Parathyroid adenoma (tissue), 2 donors: ENCODE results near the gene G6PD.
"Not testable (repeated sequence)": the region's sequence is repeated elsewhere in the genome, so short reads cannot be mapped to it uniquely, and the experiment has no call there.

Experiments used
- H2AFZ ChIP-seq: fragments of 300-600 bp; sonication (generic); one replicate; pipeline ENCODE4 v1.7.0; 2017; ENCODE audit warnings: antibody characterized with exemption, mild to moderate bottlenecking
- H3K27ac ChIP-seq: fragments of 300-600 bp; sonication (generic); one replicate; pipeline ENCODE4 v1.7.0; 2017
- H3K27me3 ChIP-seq: fragments of 300-600 bp; sonication (generic); one replicate; pipeline ENCODE4 v1.7.0; 2017; ENCODE audit warnings: low read length; ENCODE audit not compliant: control insufficient read depth, insufficient read depth
- H3K36me3 ChIP-seq: fragments of 300-600 bp; sonication (generic); one replicate; pipeline ENCODE4 v1.7.0; 2017; ENCODE audit warnings: low read length; ENCODE audit not compliant: control insufficient read depth, insufficient read depth
- H3K4me1 ChIP-seq: fragments of 300-600 bp; sonication (generic); one replicate; pipeline ENCODE4 v1.7.0; 2017; ENCODE audit warnings: control low read depth
- H3K4me2 ChIP-seq: fragments of 300-600 bp; sonication (generic); one replicate; pipeline ENCODE4 v1.7.0; 2017; ENCODE audit warnings: low read length
- H3K4me3 ChIP-seq: fragments of 300-600 bp; sonication (generic); one replicate; pipeline ENCODE4 v1.7.0; 2017; ENCODE audit warnings: low read depth, low read length
- H3K79me2 ChIP-seq: fragments of 300-600 bp; sonication (generic); one replicate; pipeline ENCODE4 v1.7.0; 2017; ENCODE audit warnings: control low read depth
- H3K9ac ChIP-seq: fragments of 300-600 bp; sonication (generic); one replicate; pipeline ENCODE4 v1.7.0; 2017; ENCODE audit warnings: mild to moderate bottlenecking
- H3K9me3 ChIP-seq: fragments of 300-600 bp; sonication (generic); one replicate; pipeline ENCODE4 v1.7.0; 2017; ENCODE audit warnings: low read length; ENCODE audit not compliant: control insufficient read depth
- TF ChIP-seq, protein P1 (sequence below): fragments of 300-600 bp; sonication (generic); IDR thresholded peaks from one replicate; pipeline ENCODE4 v1.7.0; 2017; ENCODE audit warnings: antibody characterized with exemption, mild to moderate bottlenecking
- donor health status: primary hyperparathyroidism.

G6PD gene

DNA sequence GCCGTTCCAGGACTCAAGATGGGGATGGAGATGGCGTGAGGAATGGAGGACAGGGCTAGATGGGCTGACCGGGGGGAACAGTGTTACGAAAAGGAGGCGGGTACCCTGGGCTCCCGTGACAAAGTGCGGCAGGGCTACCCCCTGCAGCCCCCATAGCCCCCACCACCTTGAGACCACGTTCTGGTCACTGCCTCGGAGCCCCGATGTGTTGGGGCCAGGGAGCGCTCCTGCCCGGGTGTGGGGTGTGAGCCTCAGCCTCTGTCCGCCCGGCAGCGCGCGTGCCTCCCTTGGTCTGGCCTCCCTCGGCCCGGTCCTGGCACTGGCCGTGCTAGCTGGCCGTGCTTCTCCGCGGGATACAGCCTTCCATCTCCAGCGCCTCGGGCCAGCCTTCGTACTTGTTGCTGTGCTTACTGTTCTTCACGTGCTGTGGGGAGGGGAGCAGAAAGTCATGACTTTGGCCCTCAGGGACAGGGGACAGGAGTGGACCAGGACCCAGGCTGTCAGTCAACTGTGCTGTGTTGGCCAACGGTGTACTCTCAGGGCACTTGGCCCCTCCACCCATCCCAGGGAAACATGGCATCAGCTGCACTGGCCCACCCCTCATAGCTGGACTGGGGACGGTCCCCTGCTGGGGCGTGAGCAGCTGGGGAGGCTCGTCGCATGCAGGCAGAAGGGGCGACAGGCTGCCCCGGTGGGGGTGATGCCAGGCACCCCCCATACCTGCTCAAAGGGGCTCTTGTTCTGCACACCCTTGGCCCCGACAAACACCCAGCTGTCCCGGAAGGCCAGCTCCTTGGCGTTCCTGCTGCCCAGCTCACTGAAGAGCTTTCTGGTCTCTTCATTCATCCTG, 39.9 kb downstream of the G6PD start:
- TF ChIP-seq, protein P1, sequence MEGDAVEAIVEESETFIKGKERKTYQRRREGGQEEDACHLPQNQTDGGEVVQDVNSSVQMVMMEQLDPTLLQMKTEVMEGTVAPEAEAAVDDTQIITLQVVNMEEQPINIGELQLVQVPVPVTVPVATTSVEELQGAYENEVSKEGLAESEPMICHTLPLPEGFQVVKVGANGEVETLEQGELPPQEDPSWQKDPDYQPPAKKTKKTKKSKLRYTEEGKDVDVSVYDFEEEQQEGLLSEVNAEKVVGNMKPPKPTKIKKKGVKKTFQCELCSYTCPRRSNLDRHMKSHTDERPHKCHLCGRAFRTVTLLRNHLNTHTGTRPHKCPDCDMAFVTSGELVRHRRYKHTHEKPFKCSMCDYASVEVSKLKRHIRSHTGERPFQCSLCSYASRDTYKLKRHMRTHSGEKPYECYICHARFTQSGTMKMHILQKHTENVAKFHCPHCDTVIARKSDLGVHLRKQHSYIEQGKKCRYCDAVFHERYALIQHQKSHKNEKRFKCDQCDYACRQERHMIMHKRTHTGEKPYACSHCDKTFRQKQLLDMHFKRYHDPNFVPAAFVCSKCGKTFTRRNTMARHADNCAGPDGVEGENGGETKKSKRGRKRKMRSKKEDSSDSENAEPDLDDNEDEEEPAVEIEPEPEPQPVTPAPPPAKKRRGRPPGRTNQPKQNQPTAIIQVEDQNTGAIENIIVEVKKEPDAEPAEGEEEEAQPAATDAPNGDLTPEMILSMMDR, result no peak
- Histone ChIP-seq H3K4me2 (no peak overlapping the region), H2AFZ (no peak overlapping the region), H3K4me1 (no peaks in the 10 kb centered on the region), H3K4me3 (no peak overlapping the region), H3K27me3 (no peaks in the 10 kb centered on the region), H3K9me3 (no peaks in the 10 kb centered on the region), H3K36me3 (no peaks in the 10 kb centered on the region), H3K9ac (no peak overlapping the region), H3K79me2 (no peaks in the 10 kb centered on the region), H3K27ac (no peak overlapping the region)

DNA sequence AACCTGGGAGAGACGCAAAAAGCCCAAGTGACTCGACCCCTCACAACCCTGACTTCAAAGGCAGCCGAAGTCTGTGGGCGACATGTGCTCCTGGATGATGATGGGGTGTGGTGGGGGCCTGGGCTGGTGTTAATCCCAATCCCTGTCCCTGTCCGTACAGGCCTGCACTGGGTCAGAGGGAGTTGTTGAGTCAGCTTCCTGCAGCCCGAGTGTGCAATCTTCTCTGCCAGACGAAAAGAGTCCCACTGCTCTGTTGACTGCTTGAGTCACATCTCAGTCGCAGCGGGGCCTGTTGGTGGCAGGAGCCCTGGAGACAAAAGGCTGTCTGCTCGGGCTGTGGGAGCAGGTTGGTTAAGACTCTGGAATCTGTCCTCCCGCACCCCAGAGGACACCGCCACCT, 40.9 kb downstream of the G6PD start:
- no peak overlapping the region for H3K27ac ChIP-seq
- H3K36me3 ChIP-seq, result no peaks in the 10 kb centered on the region

DNA sequence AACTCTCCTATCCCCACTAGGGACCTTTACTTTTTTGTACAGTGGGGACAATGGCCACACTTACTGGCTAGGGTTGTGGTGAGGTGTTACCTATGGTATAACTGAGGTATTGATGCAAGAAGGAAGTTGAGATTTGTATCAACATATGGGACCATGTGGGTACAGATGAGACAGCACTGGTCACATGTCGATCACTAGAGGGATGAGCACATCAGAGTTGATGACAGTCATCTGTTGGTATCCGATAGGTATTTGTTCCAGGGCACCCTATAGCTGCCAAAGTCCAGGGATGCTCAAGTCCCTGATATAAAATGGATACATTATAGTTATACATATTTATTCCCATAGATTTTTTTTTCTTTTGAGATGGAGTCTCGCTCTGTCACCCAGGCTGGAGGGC, 43.7 kb downstream of the G6PD start:
- Histone ChIP-seq H3K27ac (no peak overlapping the region), H3K4me2 (no peak overlapping the region), H3K36me3 (no peaks in the 10 kb centered on the region), H3K9ac (no peak overlapping the region), H2AFZ (no peak overlapping the region), H3K9me3 (no peaks in the 10 kb centered on the region), H3K4me1 (no peaks in the 10 kb centered on the region), H3K4me3 (no peak overlapping the region), H3K79me2 (no peaks in the 10 kb centered on the region), H3K27me3 (no peaks in the 10 kb centered on the region)
- TF ChIP-seq, protein P1, result no peak

More for the DNA sequence above, 40.9 kb downstream of the G6PD start:
- Histone ChIP-seq H3K4me2 (no peak overlapping the region), H3K9me3 (no peaks in the 10 kb centered on the region), H3K4me1 (no peaks in the 10 kb centered on the region), H2AFZ (no peak overlapping the region), H3K27me3 (no peaks in the 10 kb centered on the region), H3K4me3 (no peak overlapping the region), H3K79me2 (no peaks in the 10 kb centered on the region), H3K9ac (no peak overlapping the region)
- TF ChIP-seq, protein P1, result no peak

DNA sequence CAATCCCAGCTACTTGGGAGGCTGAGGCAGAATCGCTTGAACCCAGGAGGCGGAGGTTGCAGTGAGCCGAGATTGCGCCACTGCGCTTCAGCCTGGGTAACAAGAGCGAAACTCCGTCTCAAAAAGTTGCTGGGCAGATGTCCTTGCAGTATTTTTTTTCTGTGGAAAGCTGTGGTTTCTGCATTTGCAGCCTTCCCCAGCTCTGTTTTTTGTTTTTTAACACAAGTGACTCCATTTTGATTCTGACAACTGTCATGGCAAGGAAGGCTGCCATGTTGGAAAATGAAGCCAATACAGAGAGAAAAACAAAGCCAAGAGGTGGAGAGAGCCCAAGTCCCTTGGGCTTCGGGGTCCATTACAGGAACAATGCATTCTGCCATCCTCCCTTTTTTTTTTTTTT, 44.5 kb downstream of the G6PD start:
- Histone ChIP-seq H2AFZ (no peak overlapping the region), H3K9me3 (no peaks in the 10 kb centered on the region), H3K9ac (no peak overlapping the region), H3K36me3 (no peaks in the 10 kb centered on the region), H3K79me2 (no peaks in the 10 kb centered on the region), H3K27me3 (no peaks in the 10 kb centered on the region), H3K27ac (no peak overlapping the region), H3K4me1 (no peaks in the 10 kb centered on the region), H3K4me3 (no peak overlapping the region), H3K4me2 (no peak overlapping the region)
- TF ChIP-seq, protein P1, result no peak

DNA sequence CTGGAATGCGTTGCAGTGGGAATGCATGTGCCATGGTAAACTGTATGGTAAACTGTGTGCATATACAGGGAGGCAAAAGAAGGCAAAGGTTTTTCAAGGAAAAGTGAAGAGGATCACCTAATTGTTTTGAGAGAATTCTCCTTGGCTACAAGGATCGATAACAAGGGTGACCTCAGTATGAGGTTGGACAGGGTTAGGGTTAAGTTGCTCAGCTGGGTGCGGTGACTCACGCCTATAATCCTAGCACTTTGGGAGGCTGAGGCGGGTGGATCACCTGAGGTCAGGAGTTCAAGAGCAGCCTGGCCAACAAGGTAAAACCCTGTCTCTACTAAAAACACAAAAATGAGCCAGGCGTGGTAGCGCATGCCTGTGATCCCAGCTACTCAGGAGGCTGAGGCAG, 45.2 kb downstream of the G6PD start:
- not testable (repeated sequence) for H3K9ac ChIP-seq, H3K4me2 ChIP-seq, H3K4me1 ChIP-seq, H3K9me3 ChIP-seq, H2AFZ ChIP-seq, H3K4me3 ChIP-seq, H3K36me3 ChIP-seq, H3K79me2 ChIP-seq, H3K27ac ChIP-seq, H3K27me3 ChIP-seq

DNA sequence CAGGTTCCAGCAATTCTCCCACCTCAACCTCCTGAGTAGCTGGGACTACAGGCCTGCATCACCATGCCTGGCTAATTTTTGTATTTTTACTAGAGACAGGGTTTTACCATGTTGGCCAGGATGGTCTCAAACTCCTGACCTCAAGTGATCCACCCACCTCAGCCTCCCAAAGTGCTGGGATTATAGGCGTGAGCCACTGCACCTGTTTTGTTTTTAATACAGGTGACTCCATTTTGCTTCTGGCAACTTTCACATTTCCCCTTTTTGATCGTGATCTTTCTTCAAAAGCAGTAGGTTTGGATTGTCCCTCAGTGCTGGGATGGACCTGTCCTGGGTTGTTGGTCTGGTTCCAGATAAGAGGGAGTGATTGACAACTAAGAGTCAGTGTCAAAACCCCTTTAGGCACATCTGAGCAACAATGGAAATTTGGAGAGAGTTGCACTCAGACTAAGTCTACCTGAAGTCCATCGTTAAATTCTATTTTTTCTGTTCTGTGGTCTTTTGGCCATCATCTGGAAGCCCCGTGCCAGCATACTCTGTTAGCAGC, 50.0 kb downstream of the G6PD start:
- not testable (repeated sequence) for H3K9ac ChIP-seq, H3K79me2 ChIP-seq, H3K4me2 ChIP-seq, H3K9me3 ChIP-seq, H3K27ac ChIP-seq, H3K4me1 ChIP-seq, H3K4me3 ChIP-seq, H3K27me3 ChIP-seq, H3K36me3 ChIP-seq
- H2AFZ ChIP-seq, result peak overlapping the region; percentile 60
